HepG2 (cell line): ENCODE data around the gene GRHPR. TPM values are rescaled to one million over a fixed set of nuclear protein-coding genes. Genes with fewer than 3 reads are reported as not detected.

Experiments
- HMG20A ChIP-seq: IDR thresholded peaks from 2 replicates; pipeline ENCODE4 v1.6.1; 2016; ENCODE audit warnings: borderline replicate concordance
- HOXA7 ChIP-seq: sonication (generic); formaldehyde crosslinking; IDR thresholded peaks from 2 replicates; pipeline ENCODE4 v1.8.1; 2022; ENCODE audit warnings: mild to moderate bottlenecking, missing genetic modification reagents, moderate library complexity
- ISX ChIP-seq: sonication (generic); formaldehyde crosslinking; conservative IDR thresholded peaks from 2 replicates; pipeline ENCODE4 v1.5.0; 2020; ENCODE audit warnings: missing genetic modification reagents
- JUN ChIP-seq: sonication (generic); formaldehyde crosslinking; IDR thresholded peaks from 2 replicates; pipeline ENCODE4 v1.4.0; 2020; ENCODE audit warnings: mild to moderate bottlenecking, missing genetic modification reagents
- NFKB2 ChIP-seq: sonication (generic); formaldehyde crosslinking; IDR thresholded peaks from 2 replicates; pipeline ENCODE4 v1.4.0; 2020; ENCODE audit warnings: missing genetic modification reagents, borderline replicate concordance
- NFYC ChIP-seq: IDR thresholded peaks from 2 replicates; pipeline ENCODE4 v1.6.1; 2016; ENCODE audit warnings: missing genetic modification reagents, missing compliant biosample characterization
- PHF21A ChIP-seq: sonication (generic); formaldehyde crosslinking; IDR thresholded peaks from 2 replicates; pipeline ENCODE4 v1.5.0; 2020; ENCODE audit warnings: mild to moderate bottlenecking, missing genetic modification reagents
- PPARG ChIP-seq: conservative IDR thresholded peaks from 2 replicates; pipeline ENCODE4 v1.6.1; 2016; ENCODE audit warnings: missing biosample characterization, missing genetic modification reagents
- PRDM4 ChIP-seq: sonication (generic); formaldehyde crosslinking; IDR thresholded peaks from 2 replicates; pipeline ENCODE4 v1.9.0; 2021; ENCODE audit warnings: missing genetic modification reagents, borderline replicate concordance
- SOX13 ChIP-seq, 3 experiments: fragments of 450-650 bp in 1 of 3; sonication (generic) in 1 of 3; formaldehyde crosslinking in 1 of 3; IDR thresholded peaks in 2 of 3; conservative IDR thresholded peaks in 1 of 3; 2 replicates each; pipeline versions ENCODE4 v1.5.0 to v1.6.1; 2016 to 2020; ENCODE audit warnings: antibody characterized with exemption in 1 of 3, mild to moderate bottlenecking in 1 of 3, missing compliant biosample characterization in 1 of 3, missing genetic modification reagents in 1 of 3, moderate library complexity in 1 of 3
- SP5 ChIP-seq: IDR thresholded peaks from 2 replicates; pipeline ENCODE4 v1.6.1; 2016; ENCODE audit warnings: low read depth, borderline replicate concordance
- TCF7L2 ChIP-seq: IDR thresholded peaks from 2 replicates; pipeline ENCODE4 v1.6.1; 2011; ENCODE audit warnings: mild to moderate bottlenecking, low read depth, low read length, moderate library complexity
- ZNF12 ChIP-seq: sonication (generic); formaldehyde crosslinking; IDR thresholded peaks from 2 replicates; pipeline ENCODE4 v1.5.0; 2020; ENCODE audit warnings: missing genetic modification reagents
- ZNF180 ChIP-seq: sonication (generic); formaldehyde crosslinking; IDR thresholded peaks from 2 replicates; pipeline ENCODE4 v1.4.0; 2020; ENCODE audit warnings: low read depth, missing genetic modification reagents, borderline replicate concordance
- ZNF331 ChIP-seq: sonication (generic); formaldehyde crosslinking; IDR thresholded peaks from 2 replicates; pipeline ENCODE4 v1.4.0; 2020; ENCODE audit warnings: missing genetic modification reagents
- ZNF33A ChIP-seq: sonication (generic); formaldehyde crosslinking; IDR thresholded peaks from 2 replicates; pipeline ENCODE4 v1.5.1; 2020; ENCODE audit warnings: missing genetic modification reagents, mild to moderate bottlenecking, moderate library complexity, borderline replicate concordance
- ZNF556 ChIP-seq: sonication (generic); formaldehyde crosslinking; IDR thresholded peaks from 2 replicates; pipeline ENCODE4 v1.4.0; 2020; ENCODE audit warnings: mild to moderate bottlenecking, missing genetic modification reagents, borderline replicate concordance
- ZNF644 ChIP-seq: IDR thresholded peaks from 2 replicates; pipeline ENCODE4 v1.6.1; 2016; ENCODE audit warnings: low read depth
- ZNF768 ChIP-seq: sonication (generic); formaldehyde crosslinking; IDR thresholded peaks from 2 replicates; pipeline ENCODE4 v1.4.0; 2020; ENCODE audit warnings: missing genetic modification reagents
- ZNF883 ChIP-seq: sonication (generic); formaldehyde crosslinking; IDR thresholded peaks from 2 replicates; pipeline ENCODE4 v1.5.1; 2020; ENCODE audit warnings: mild to moderate bottlenecking, missing genetic modification reagents; ENCODE audit errors: not compliant biosample characterization
- polyA plus RNA-seq, 8 experiments: library from polyadenylated mRNA; depleted of rRNA in 3 of 8; stranded (reverse) in 7 of 8; unstranded in 1 of 8; fragments of >200 nt; fragmentation: Illumina TruSeq in 4 of 8; extraction: Trizol in 4 of 8; gene quantifications; 2 replicates each; pipeline versions ENCODE4 v1.2.1 to v1.2.3, GENCODE V29; 2011 to 2016; ENCODE audit warnings: low read depth in 4 of 8, missing spikeins in 1 of 8, mixed read lengths in 1 of 8; ENCODE audit not compliant: insufficient read depth in 1 of 8
- total RNA-seq, 5 experiments: library from RNA; depleted of rRNA; stranded (reverse); fragments of >200 nt; fragmentation: Illumina TruSeq; extraction: Trizol; gene quantifications; 2 replicates each; pipeline ENCODE4 v1.2.3, GENCODE V29; 2016; ENCODE audit warnings: low read depth in 1 of 5
- TF ChIP-seq, protein P1 (sequence below): sonication (generic); formaldehyde crosslinking; IDR thresholded peaks from 2 replicates; pipeline ENCODE4 v1.4.0; 2020; ENCODE audit warnings: missing genetic modification reagents
- TF ChIP-seq, protein P2 (sequence below): sonication (generic); formaldehyde crosslinking; IDR thresholded peaks from 2 replicates; pipeline ENCODE4 v1.8.0; 2022; ENCODE audit warnings: mild to moderate bottlenecking, missing genetic modification reagents
- TF ChIP-seq, protein P3 (sequence below): IDR thresholded peaks from 2 replicates; pipeline ENCODE4 v1.6.1; 2016; ENCODE audit warnings: missing genetic modification reagents, missing compliant biosample characterization

Gene GRHPR
- total and polyA plus RNA-seq, 2 of the 13 experiments (the other 11 are each of a cell fraction or from before 2014, with no cell fraction given), result 113 to 115 TPM

GRCh38 chr9:37417857-37418618 lies 4.5 kb upstream of the GRHPR start (continued):
- TF ChIP-seq ZNF556 (CRISPR knock-in tag), result 0 out of 2 replicates have a peak, but pooled peaks have one; percentile 46
- 0 out of 2 replicates have a peak, but pooled peaks have one; percentile 15 for TF ChIP-seq PPARG
- peak; percentile 9; the same call in 1 of the 2 replicates for TF ChIP-seq ZNF12
- no peak for TF ChIP-seq JUN
- no peak for TF ChIP-seq HMG20A
- peak; percentile 37 for TF ChIP-seq PHF21A
- 0 out of 2 replicates have a peak, but pooled peaks have one; percentile 39 for TF ChIP-seq NFKB2
- TF ChIP-seq ZNF33A (CRISPR knock-in tag), result no peak
- no peak for TF ChIP-seq TCF7L2
- TF ChIP-seq ZNF768 (CRISPR knock-in tag), result peak; percentile 94
- TF ChIP-seq ZNF883 (CRISPR knock-in tag), result no peak
- TF ChIP-seq, protein P1, sequence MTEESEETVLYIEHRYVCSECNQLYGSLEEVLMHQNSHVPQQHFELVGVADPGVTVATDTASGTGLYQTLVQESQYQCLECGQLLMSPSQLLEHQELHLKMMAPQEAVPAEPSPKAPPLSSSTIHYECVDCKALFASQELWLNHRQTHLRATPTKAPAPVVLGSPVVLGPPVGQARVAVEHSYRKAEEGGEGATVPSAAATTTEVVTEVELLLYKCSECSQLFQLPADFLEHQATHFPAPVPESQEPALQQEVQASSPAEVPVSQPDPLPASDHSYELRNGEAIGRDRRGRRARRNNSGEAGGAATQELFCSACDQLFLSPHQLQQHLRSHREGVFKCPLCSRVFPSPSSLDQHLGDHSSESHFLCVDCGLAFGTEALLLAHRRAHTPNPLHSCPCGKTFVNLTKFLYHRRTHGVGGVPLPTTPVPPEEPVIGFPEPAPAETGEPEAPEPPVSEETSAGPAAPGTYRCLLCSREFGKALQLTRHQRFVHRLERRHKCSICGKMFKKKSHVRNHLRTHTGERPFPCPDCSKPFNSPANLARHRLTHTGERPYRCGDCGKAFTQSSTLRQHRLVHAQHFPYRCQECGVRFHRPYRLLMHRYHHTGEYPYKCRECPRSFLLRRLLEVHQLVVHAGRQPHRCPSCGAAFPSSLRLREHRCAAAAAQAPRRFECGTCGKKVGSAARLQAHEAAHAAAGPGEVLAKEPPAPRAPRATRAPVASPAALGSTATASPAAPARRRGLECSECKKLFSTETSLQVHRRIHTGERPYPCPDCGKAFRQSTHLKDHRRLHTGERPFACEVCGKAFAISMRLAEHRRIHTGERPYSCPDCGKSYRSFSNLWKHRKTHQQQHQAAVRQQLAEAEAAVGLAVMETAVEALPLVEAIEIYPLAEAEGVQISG (CRISPR knock-in tag), result 0 out of 2 replicates have a peak, but pooled peaks have one; percentile 22
- TF ChIP-seq ZNF331, result 0 out of 2 replicates have a peak, but pooled peaks have one; percentile 23
- TF ChIP-seq, protein P2, sequence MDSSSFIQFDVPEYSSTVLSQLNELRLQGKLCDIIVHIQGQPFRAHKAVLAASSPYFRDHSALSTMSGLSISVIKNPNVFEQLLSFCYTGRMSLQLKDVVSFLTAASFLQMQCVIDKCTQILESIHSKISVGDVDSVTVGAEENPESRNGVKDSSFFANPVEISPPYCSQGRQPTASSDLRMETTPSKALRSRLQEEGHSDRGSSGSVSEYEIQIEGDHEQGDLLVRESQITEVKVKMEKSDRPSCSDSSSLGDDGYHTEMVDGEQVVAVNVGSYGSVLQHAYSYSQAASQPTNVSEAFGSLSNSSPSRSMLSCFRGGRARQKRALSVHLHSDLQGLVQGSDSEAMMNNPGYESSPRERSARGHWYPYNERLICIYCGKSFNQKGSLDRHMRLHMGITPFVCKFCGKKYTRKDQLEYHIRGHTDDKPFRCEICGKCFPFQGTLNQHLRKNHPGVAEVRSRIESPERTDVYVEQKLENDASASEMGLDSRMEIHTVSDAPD (CRISPR knock-in tag), result no peak
- no peak for TF ChIP-seq PRDM4
- peak; percentile 59 for TF ChIP-seq SP5 (CRISPR knock-in tag)
- 0 out of 2 replicates have a peak, but pooled peaks have one; percentile 15 for TF ChIP-seq ZNF644
- TF ChIP-seq, protein P3, sequence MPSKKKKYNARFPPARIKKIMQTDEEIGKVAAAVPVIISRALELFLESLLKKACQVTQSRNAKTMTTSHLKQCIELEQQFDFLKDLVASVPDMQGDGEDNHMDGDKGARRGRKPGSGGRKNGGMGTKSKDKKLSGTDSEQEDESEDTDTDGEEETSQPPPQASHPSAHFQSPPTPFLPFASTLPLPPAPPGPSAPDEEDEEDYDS (CRISPR knock-in tag), result 0 out of 2 replicates have a peak, but pooled peaks have one; percentile 13
- no peak for TF ChIP-seq ISX (CRISPR knock-in tag)
- peak; percentile 34 for TF ChIP-seq NFYC (CRISPR knock-in tag)
- TF ChIP-seq SOX13 (IDR thresholded peaks at IDR 0.05), result no peak
- TF ChIP-seq SOX13 (CRISPR knock-in tag; conservative IDR thresholded peaks at IDR 0.05 in 1 of 2, IDR thresholded peaks at IDR 0.05 in 1 of 2), result peak in 1 of 2 experiments; percentile 10; a peak in 1 of 4 replicates
- no peak for TF ChIP-seq HOXA7 (CRISPR knock-in tag)
- no peak for TF ChIP-seq ZNF180 (CRISPR knock-in tag)
